ENCODE measurements around the gene SPCS3.
"Not testable (repeated sequence)": the region's sequence is repeated elsewhere in the genome, so short reads cannot be mapped to it uniquely, and the experiment has no call there.

Gene SPCS3

GRCh38 chr4:176321589-176321988, 1.8 kb downstream of the SPCS3 start:
- peak overlapping the region; percentile 93 for H3K27ac ChIP-seq (ENCODE audit: poor library complexity, severe bottlenecking)
- H3K4me3 ChIP-seq (ENCODE audit: severe bottlenecking) = peak overlapping the region; percentile 83
- ATAC-seq (ENCODE audit: low read depth) (no peak), DNase-seq (ENCODE audit: low spot score) (no peak)
- peaks cover 42% of the 10 kb centered on the region for H3K36me3 ChIP-seq (ENCODE audit: low read depth)
- H3K27me3 ChIP-seq (ENCODE audit: insufficient read depth, poor library complexity, severe bottlenecking) = no peaks in the 10 kb centered on the region
- TF ChIP-seq, protein P1, sequence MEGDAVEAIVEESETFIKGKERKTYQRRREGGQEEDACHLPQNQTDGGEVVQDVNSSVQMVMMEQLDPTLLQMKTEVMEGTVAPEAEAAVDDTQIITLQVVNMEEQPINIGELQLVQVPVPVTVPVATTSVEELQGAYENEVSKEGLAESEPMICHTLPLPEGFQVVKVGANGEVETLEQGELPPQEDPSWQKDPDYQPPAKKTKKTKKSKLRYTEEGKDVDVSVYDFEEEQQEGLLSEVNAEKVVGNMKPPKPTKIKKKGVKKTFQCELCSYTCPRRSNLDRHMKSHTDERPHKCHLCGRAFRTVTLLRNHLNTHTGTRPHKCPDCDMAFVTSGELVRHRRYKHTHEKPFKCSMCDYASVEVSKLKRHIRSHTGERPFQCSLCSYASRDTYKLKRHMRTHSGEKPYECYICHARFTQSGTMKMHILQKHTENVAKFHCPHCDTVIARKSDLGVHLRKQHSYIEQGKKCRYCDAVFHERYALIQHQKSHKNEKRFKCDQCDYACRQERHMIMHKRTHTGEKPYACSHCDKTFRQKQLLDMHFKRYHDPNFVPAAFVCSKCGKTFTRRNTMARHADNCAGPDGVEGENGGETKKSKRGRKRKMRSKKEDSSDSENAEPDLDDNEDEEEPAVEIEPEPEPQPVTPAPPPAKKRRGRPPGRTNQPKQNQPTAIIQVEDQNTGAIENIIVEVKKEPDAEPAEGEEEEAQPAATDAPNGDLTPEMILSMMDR (IDR thresholded peaks at IDR 0.05; ENCODE audit: poor library complexity, severe bottlenecking) = no peak
- H3K9me3 ChIP-seq (ENCODE audit: severe bottlenecking) = no peaks in the 10 kb centered on the region
- H3K4me1 ChIP-seq (ENCODE audit: insufficient read depth, poor library complexity, severe bottlenecking) = peaks cover 31% of the 10 kb centered on the region

GRCh38 chr4:176323511-176324160, 3.9 kb downstream of the SPCS3 start:
- H3K27ac ChIP-seq (ENCODE audit: poor library complexity, severe bottlenecking) = no peak overlapping the region
- no peak for DNase-seq (ENCODE audit: low spot score)

GRCh38 chr4:176324876-176325275, 5.1 kb downstream of the SPCS3 start:
- H3K27me3 ChIP-seq (ENCODE audit: insufficient read depth, poor library complexity, severe bottlenecking); DNase-seq (ENCODE audit: low spot score); H3K9me3 ChIP-seq (ENCODE audit: severe bottlenecking); H3K4me3 ChIP-seq (ENCODE audit: severe bottlenecking); H3K27ac ChIP-seq (ENCODE audit: poor library complexity, severe bottlenecking); ATAC-seq (ENCODE audit: low read depth): not testable (repeated sequence)
- H3K36me3 ChIP-seq (ENCODE audit: low read depth) = peaks cover 75% of the 10 kb centered on the region
- peaks cover 23% of the 10 kb centered on the region for H3K4me1 ChIP-seq (ENCODE audit: insufficient read depth, poor library complexity, severe bottlenecking)

More at GRCh38 chr4:176323511-176324160, 3.9 kb downstream of the SPCS3 start:
- peaks cover 29% of the 10 kb centered on the region for H3K4me1 ChIP-seq (ENCODE audit: insufficient read depth, poor library complexity, severe bottlenecking)
- no peaks in the 10 kb centered on the region for H3K9me3 ChIP-seq (ENCODE audit: severe bottlenecking)
- no peak overlapping the region for H3K4me3 ChIP-seq (ENCODE audit: severe bottlenecking)
- TF ChIP-seq, protein P1 (IDR thresholded peaks at IDR 0.05; ENCODE audit: poor library complexity, severe bottlenecking) = no peak
- H3K36me3 ChIP-seq (ENCODE audit: low read depth) = peaks cover 63% of the 10 kb centered on the region
- H3K27me3 ChIP-seq (ENCODE audit: insufficient read depth, poor library complexity, severe bottlenecking) = no peaks in the 10 kb centered on the region
- ATAC-seq (ENCODE audit: low read depth) = no peak

DNA sequence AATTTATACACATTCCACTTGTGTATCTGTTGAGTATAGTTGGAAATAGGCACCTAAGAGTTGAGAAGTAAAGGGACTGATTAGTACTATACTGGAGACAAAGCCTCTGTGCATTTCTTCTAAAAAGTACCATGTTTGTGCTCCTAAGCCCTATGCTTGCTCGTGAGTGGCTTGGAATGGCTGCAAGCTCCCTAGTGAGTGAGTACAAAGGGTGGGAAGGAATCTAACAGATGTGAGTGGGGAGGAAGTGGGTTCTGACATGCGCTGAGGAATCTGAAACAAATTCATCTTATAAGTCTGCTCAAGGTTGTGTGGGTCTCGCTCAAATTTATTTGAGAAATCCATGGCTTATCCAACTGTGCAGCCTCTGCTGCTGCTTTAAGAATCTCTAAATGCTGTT, 13.3 kb downstream of the SPCS3 start:
- H3K4me1 ChIP-seq (ENCODE audit: insufficient read depth, poor library complexity, severe bottlenecking) = no peaks in the 10 kb centered on the region
- no peak overlapping the region for H3K27ac ChIP-seq (ENCODE audit: poor library complexity, severe bottlenecking)
- no peaks in the 10 kb centered on the region for H3K27me3 ChIP-seq (ENCODE audit: insufficient read depth, poor library complexity, severe bottlenecking)
- H3K4me3 ChIP-seq (ENCODE audit: severe bottlenecking) = no peak overlapping the region
- H3K9me3 ChIP-seq (ENCODE audit: severe bottlenecking) = no peaks in the 10 kb centered on the region
- ATAC-seq (ENCODE audit: low read depth) (0 out of 3 replicates have a peak, but pooled peaks have one; percentile 13), DNase-seq (ENCODE audit: low spot score) (no peak)
- peaks cover 42% of the 10 kb centered on the region for H3K36me3 ChIP-seq (ENCODE audit: low read depth)
- TF ChIP-seq, protein P1 (IDR thresholded peaks at IDR 0.05; ENCODE audit: poor library complexity, severe bottlenecking) = no peak

GRCh38 chr4:176334066-176334465, 14.3 kb downstream of the SPCS3 start:
- no peak for ATAC-seq (ENCODE audit: low read depth)
- no peak overlapping the region for H3K4me3 ChIP-seq (ENCODE audit: severe bottlenecking)
- no peaks in the 10 kb centered on the region for H3K4me1 ChIP-seq (ENCODE audit: insufficient read depth, poor library complexity, severe bottlenecking)
- H3K27ac ChIP-seq (ENCODE audit: poor library complexity, severe bottlenecking) = no peak overlapping the region
- TF ChIP-seq, protein P1 (IDR thresholded peaks at IDR 0.05; ENCODE audit: poor library complexity, severe bottlenecking) = no peak
- H3K9me3 ChIP-seq (ENCODE audit: severe bottlenecking) = no peaks in the 10 kb centered on the region
- no peak for DNase-seq (ENCODE audit: low spot score)
- no peaks in the 10 kb centered on the region for H3K27me3 ChIP-seq (ENCODE audit: insufficient read depth, poor library complexity, severe bottlenecking)
- peaks cover 32% of the 10 kb centered on the region for H3K36me3 ChIP-seq (ENCODE audit: low read depth)
